IMR-90 (cell line): Measurements from ENCODE around the gene ZNF335. TPM values are rescaled to one million over a fixed set of nuclear protein-coding genes. Genes with fewer than 3 reads are reported as not detected.

Experiments
- ATAC-seq: fragments of 200-7000 bp; cut with Tn5 transposase; 2 replicates; pipeline ENCODE4 v1.9.1; 2020; ENCODE audit warnings: low read depth, mild to moderate bottlenecking, moderate library complexity
- BruUV-seq: library from RNA; stranded (reverse); fragments of 400-500 nt; replicated peaks from 2 replicates; lab custom pipeline; 2021; lab: Mats Ljungman, UMichigan
- CTCF ChIA-PET: fragments of 300-600 bp; formaldehyde crosslinking; extraction: SDS; loops from one replicate; lab custom pipeline; 2021; ENCODE audit warnings: antibody characterized with exemption; lab: Yijun Ruan, JAX
- POLR2A ChIA-PET: fragments of 300-600 bp; sonication (Branson Sonifier 250); formaldehyde crosslinking; loops from one replicate; lab custom pipeline; 2022; ENCODE audit warnings: antibody characterized with exemption; ENCODE audit not compliant: unreplicated experiment; lab: Charles Lee
- DNase-seq: peaks from one replicate; pipeline ENCODE4 v3.0.0; 2013
- H2AFZ ChIP-seq: replicated peaks from 2 replicates; pipeline ENCODE3; 2013; ENCODE audit warnings: low read length, mild to moderate bottlenecking; ENCODE audit not compliant: poor library complexity
- H2AK5ac ChIP-seq: 2 replicates; pipeline ENCODE4 v1.6.1; 2013; ENCODE audit warnings: low read depth, low read length, inconsistent platforms
- H2AK9ac ChIP-seq: replicated peaks from 2 replicates; pipeline ENCODE3; 2013; ENCODE audit warnings: mild to moderate bottlenecking, low read depth, low read length, moderate library complexity; ENCODE audit not compliant: poor library complexity
- H2BK120ac ChIP-seq: 2 replicates; pipeline ENCODE4 v1.6.1; 2013; ENCODE audit warnings: low read depth, low read length, inconsistent platforms
- H2BK15ac ChIP-seq: 3 replicates; pipeline ENCODE4 v1.6.1; 2013; ENCODE audit warnings: low read depth, low read length, inconsistent platforms
- H2BK20ac ChIP-seq: 2 replicates; pipeline ENCODE4 v1.6.1; 2013; ENCODE audit warnings: low read depth, mild to moderate bottlenecking, inconsistent platforms, low read length, moderate library complexity
- H2BK5ac ChIP-seq: 2 replicates; pipeline ENCODE4 v1.6.1; 2013; ENCODE audit warnings: mild to moderate bottlenecking, low read depth, low read length, inconsistent platforms; ENCODE audit not compliant: poor library complexity, severe bottlenecking
- H3K14ac ChIP-seq: replicated peaks from 2 replicates; pipeline ENCODE4 v1.6.1; 2013; ENCODE audit warnings: low read depth, low read length, inconsistent platforms
- H3K18ac ChIP-seq: 2 replicates; pipeline ENCODE4 v1.6.1; 2013; ENCODE audit warnings: low read depth, low read length, control low read depth
- H3K23ac ChIP-seq: 2 replicates; pipeline ENCODE4 v1.6.1; 2013; ENCODE audit warnings: low read depth, low read length, inconsistent platforms
- H3K27ac ChIP-seq: 2 replicates; pipeline ENCODE4 v1.5.1; 2013; ENCODE audit warnings: mild to moderate bottlenecking, control low read depth, low read length; ENCODE audit not compliant: insufficient read depth
- H3K27me3 ChIP-seq: 2 replicates; pipeline ENCODE4 v1.6.1; 2013; ENCODE audit warnings: low read length; ENCODE audit not compliant: control insufficient read depth, insufficient read depth
- H3K36me3 ChIP-seq: 2 replicates; pipeline ENCODE4 v1.6.1; 2013; ENCODE audit warnings: low read length, mixed read lengths; ENCODE audit not compliant: control insufficient read depth, insufficient read depth
- H3K4ac ChIP-seq: 2 replicates; pipeline ENCODE4 v1.6.1; 2013; ENCODE audit warnings: low read depth, low read length, inconsistent platforms
- H3K4me1 ChIP-seq: 2 replicates; pipeline ENCODE4 v1.6.1; 2013; ENCODE audit warnings: low read length, mixed read lengths; ENCODE audit not compliant: control insufficient read depth, insufficient read depth
- H3K4me2 ChIP-seq: 2 replicates; pipeline ENCODE4 v1.6.1; 2013; ENCODE audit warnings: low read depth, mild to moderate bottlenecking, control low read depth, low read length, moderate library complexity
- H3K4me3 ChIP-seq: 2 replicates; pipeline ENCODE4 v1.5.1; 2013; ENCODE audit warnings: low read depth, mild to moderate bottlenecking, control low read depth, low read length, moderate library complexity; ENCODE audit not compliant: insufficient read depth
- H3K56ac ChIP-seq: 2 replicates; pipeline ENCODE4 v1.6.1; 2013; ENCODE audit warnings: low read length, inconsistent platforms; ENCODE audit not compliant: insufficient read depth; ENCODE audit errors: extremely low read depth
- H3K79me1 ChIP-seq, 2 experiments: 2 replicates each; pipeline ENCODE4 v1.6.1; 2013; ENCODE audit warnings: low read length in 2 of 2, inconsistent platforms in 1 of 2, low read depth in 1 of 2
- H3K9ac ChIP-seq: 2 replicates; pipeline ENCODE4 v1.6.1; 2013; ENCODE audit warnings: low read depth, low read length, control low read depth
- H3K9me1 ChIP-seq: 2 replicates; pipeline ENCODE4 v1.6.1; 2013; ENCODE audit warnings: low read length, inconsistent platforms; ENCODE audit not compliant: insufficient read depth
- H3K9me3 ChIP-seq: 2 replicates; pipeline ENCODE4 v1.6.1; 2013; ENCODE audit warnings: low read length; ENCODE audit not compliant: control insufficient read depth, insufficient read depth
- H4K20me1 ChIP-seq: 2 replicates; pipeline ENCODE4 v1.6.1; 2013; ENCODE audit warnings: low read length, inconsistent platforms; ENCODE audit not compliant: insufficient read depth
- H4K5ac ChIP-seq: 2 replicates; pipeline ENCODE4 v1.6.1; 2013; ENCODE audit warnings: mild to moderate bottlenecking, low read depth, low read length, control low read depth
- H4K8ac ChIP-seq, 2 experiments: 2 replicates each; pipeline ENCODE4 v1.6.1; 2013; ENCODE audit warnings: low read depth in 2 of 2, low read length in 2 of 2, control low read depth in 1 of 2, inconsistent platforms in 1 of 2
- H4K91ac ChIP-seq: 2 replicates; pipeline ENCODE4 v1.6.1; 2013; ENCODE audit warnings: low read depth, low read length, inconsistent platforms; ENCODE audit not compliant: insufficient read depth
- MAFK ChIP-seq: IDR thresholded peaks from 2 replicates; pipeline ENCODE4 v1.6.1; 2012; ENCODE audit warnings: low read depth, low read length, improper control_type of control experiment
- RCOR1 ChIP-seq: IDR thresholded peaks from 2 replicates; pipeline ENCODE4 v1.6.1; 2012; ENCODE audit warnings: mild to moderate bottlenecking, low read length, improper control_type of control experiment; ENCODE audit not compliant: insufficient replicate concordance
- WGBS, 2 experiments: methylation state at CpG; one replicate each; pipeline versions ENCODE4 v1.1.5 to v1.1.7; 2013; ENCODE audit warnings: missing lambda C conversion rate in 2 of 2; ENCODE audit not compliant: insufficient read length in 1 of 2; ENCODE audit errors: extremely low coverage in 2 of 2; 5-methylcytosine and 5-hydroxymethylcytosine counted together
- dilution Hi-C: fragments of 300-500 bp; cut with HindIII; formaldehyde crosslinking; loops from one replicate; pipeline ENCODE4 v1.14.3; 2018; ENCODE audit warnings: low sequenced_read_pairs; ENCODE audit not compliant: unreplicated experiment
- in situ Hi-C: fragments of 300-500 bp; cut with MboI; formaldehyde crosslinking; loops from 3 replicates; pipeline ENCODE4 v1.14.3; 2019; ENCODE audit warnings: low sequenced_read_pairs, inconsistent platforms, mixed read lengths
- intact Hi-C: fragments of 100-400 bp; cut with micrococcal nuclease; formaldehyde crosslinking; loops from 2 replicates; pipeline ENCODE4 v1.10.0; 2022
- polyA plus RNA-seq, 3 experiments: library from polyadenylated mRNA; depleted of rRNA; stranded (reverse); fragments of >200 nt; gene quantifications; 2 replicates each; pipeline ENCODE4 v1.2.3, GENCODE V29; 2012; ENCODE audit warnings: low replicate concordance in 1 of 3
- total RNA-seq: library from RNA; depleted of rRNA; stranded (reverse); fragments of >200 nt; gene quantifications from 2 replicates; pipeline ENCODE4 v1.2.3, GENCODE V29; 2012

Gene ZNF335
- total and polyA plus RNA-seq, 2 of the 4 experiments (the other 2 are of a cell fraction), result 11.8 to 17.8 TPM

- Histone ChIP-seq H4K20me1 (peaks cover 28% of the 10 kb centered on the region), H3K4me2 (peak overlapping the region; percentile 95), H3K79me1 (peaks cover 14 to 47% of the 10 kb centered on the region in 2 experiments; a peak in 3 of 4 replicates), H3K36me3 (peaks cover 25% of the 10 kb centered on the region), H3K9ac (peak overlapping the region; percentile 78), H2BK15ac (peak overlapping the region; percentile 49; the same call in 1 of the 3 replicates), H3K4ac (peak overlapping the region; percentile 86), H2BK5ac (peak overlapping the region; percentile 60), H2AK5ac (peak overlapping the region; percentile 54), H2AK9ac (peak overlapping the region; percentile 99), H2BK120ac (peak overlapping the region; percentile 71), H3K4me1 (peaks cover 13% of the 10 kb centered on the region), H3K9me3 (no peaks in the 10 kb centered on the region), H4K91ac (peak overlapping the region; percentile 34), H3K23ac (peak overlapping the region; percentile 76; the same call in 1 of the 2 replicates), H3K27me3 (no peaks in the 10 kb centered on the region), H3K18ac (peak overlapping the region; percentile 58; the same call in 1 of the 2 replicates), H3K27ac (peak overlapping the region; percentile 97), H3K9me1 (peaks cover 17% of the 10 kb centered on the region; the same call in 1 of the 2 replicates), H4K5ac (peak overlapping the region; percentile 81), H2BK20ac (no peak overlapping the region; the same call in 1 of the 2 replicates), H4K8ac (peak overlapping the region; percentile 85 to 91), H3K4me3 (peak overlapping the region; percentile 67), H3K14ac (peak overlapping the region; percentile 92), H3K56ac (peak overlapping the region; percentile 82), H2AFZ (peak overlapping the region; percentile 100)
- ATAC-seq (no peak), DNase-seq (no peak)
- no TSS peak for BruUV-seq
- intact Hi-C loops (loop anchor here (5.0 kb wide), 3 partner anchors 79 to 431 kb away; partner anchors contain the start of genes CTSA, NCOA5 and NEURL2), in situ Hi-C loops (no loop called here), dilution Hi-C loops (no loop called here)
- CTCF ChIA-PET, result interaction anchor here (0.9 to 3.0 kb wide), 4 partner anchors 11 to 117 kb away, joined by 3 to 13 read pairs (median 6); no protein-coding TSS in a partner anchor
- TF ChIP-seq RCOR1 (peak; percentile 99), MAFK (no peak)
- POLR2A ChIA-PET, result interaction anchor here (1.3 kb wide), 1 partner anchor 38 kb away, joined by 3 read pairs; no protein-coding TSS in a partner anchor
- 0% methylated on average over 4 of the region's 14 CpGs; no CpG with 5 or more reads in 1 of the 2 experiments for WGBS, 2 experiments
Observed at GRCh38 chr20:45971425-45971674, 653 bp downstream of the ZNF335 start.
